IMR-90 (cell line): ENCODE results near the gene TUFM. TPM values are rescaled to one million over a fixed set of nuclear protein-coding genes. Genes with fewer than 3 reads are reported as not detected.

ENCODE experiments used
- ATAC-seq: fragments of 200-7000 bp; cut with Tn5 transposase; 2 replicates; pipeline ENCODE4 v1.9.1; 2020; ENCODE audit warnings: low read depth, mild to moderate bottlenecking, moderate library complexity
- BruUV-seq: library from RNA; stranded (reverse); fragments of 400-500 nt; replicated peaks from 2 replicates; lab custom pipeline; 2021; lab: Mats Ljungman, UMichigan
- CTCF ChIA-PET: fragments of 300-600 bp; formaldehyde crosslinking; extraction: SDS; loops from one replicate; lab custom pipeline; 2021; ENCODE audit warnings: antibody characterized with exemption; lab: Yijun Ruan, JAX
- POLR2A ChIA-PET: fragments of 300-600 bp; sonication (Branson Sonifier 250); formaldehyde crosslinking; loops from one replicate; lab custom pipeline; 2022; ENCODE audit warnings: antibody characterized with exemption; ENCODE audit not compliant: unreplicated experiment; lab: Charles Lee
- DNase-seq: peaks from one replicate; pipeline ENCODE4 v3.0.0; 2013
- H2AFZ ChIP-seq: replicated peaks from 2 replicates; pipeline ENCODE3; 2013; ENCODE audit warnings: low read length, mild to moderate bottlenecking; ENCODE audit not compliant: poor library complexity
- H2AK5ac ChIP-seq: 2 replicates; pipeline ENCODE4 v1.6.1; 2013; ENCODE audit warnings: low read depth, low read length, inconsistent platforms
- H2AK9ac ChIP-seq: replicated peaks from 2 replicates; pipeline ENCODE3; 2013; ENCODE audit warnings: mild to moderate bottlenecking, low read depth, low read length, moderate library complexity; ENCODE audit not compliant: poor library complexity
- H2BK120ac ChIP-seq: 2 replicates; pipeline ENCODE4 v1.6.1; 2013; ENCODE audit warnings: low read depth, low read length, inconsistent platforms
- H2BK15ac ChIP-seq: 3 replicates; pipeline ENCODE4 v1.6.1; 2013; ENCODE audit warnings: low read depth, low read length, inconsistent platforms
- H2BK20ac ChIP-seq: 2 replicates; pipeline ENCODE4 v1.6.1; 2013; ENCODE audit warnings: low read depth, mild to moderate bottlenecking, inconsistent platforms, low read length, moderate library complexity
- H2BK5ac ChIP-seq: 2 replicates; pipeline ENCODE4 v1.6.1; 2013; ENCODE audit warnings: mild to moderate bottlenecking, low read depth, low read length, inconsistent platforms; ENCODE audit not compliant: poor library complexity, severe bottlenecking
- H3K14ac ChIP-seq: replicated peaks from 2 replicates; pipeline ENCODE4 v1.6.1; 2013; ENCODE audit warnings: low read depth, low read length, inconsistent platforms
- H3K18ac ChIP-seq: 2 replicates; pipeline ENCODE4 v1.6.1; 2013; ENCODE audit warnings: low read depth, low read length, control low read depth
- H3K23ac ChIP-seq: 2 replicates; pipeline ENCODE4 v1.6.1; 2013; ENCODE audit warnings: low read depth, low read length, inconsistent platforms
- H3K27ac ChIP-seq: 2 replicates; pipeline ENCODE4 v1.5.1; 2013; ENCODE audit warnings: mild to moderate bottlenecking, control low read depth, low read length; ENCODE audit not compliant: insufficient read depth
- H3K27me3 ChIP-seq: 2 replicates; pipeline ENCODE4 v1.6.1; 2013; ENCODE audit warnings: low read length; ENCODE audit not compliant: control insufficient read depth, insufficient read depth
- H3K36me3 ChIP-seq: 2 replicates; pipeline ENCODE4 v1.6.1; 2013; ENCODE audit warnings: low read length, mixed read lengths; ENCODE audit not compliant: control insufficient read depth, insufficient read depth
- H3K4ac ChIP-seq: 2 replicates; pipeline ENCODE4 v1.6.1; 2013; ENCODE audit warnings: low read depth, low read length, inconsistent platforms
- H3K4me1 ChIP-seq: 2 replicates; pipeline ENCODE4 v1.6.1; 2013; ENCODE audit warnings: low read length, mixed read lengths; ENCODE audit not compliant: control insufficient read depth, insufficient read depth
- H3K4me2 ChIP-seq: 2 replicates; pipeline ENCODE4 v1.6.1; 2013; ENCODE audit warnings: low read depth, mild to moderate bottlenecking, control low read depth, low read length, moderate library complexity
- H3K4me3 ChIP-seq: 2 replicates; pipeline ENCODE4 v1.5.1; 2013; ENCODE audit warnings: low read depth, mild to moderate bottlenecking, control low read depth, low read length, moderate library complexity; ENCODE audit not compliant: insufficient read depth
- H3K56ac ChIP-seq: 2 replicates; pipeline ENCODE4 v1.6.1; 2013; ENCODE audit warnings: low read length, inconsistent platforms; ENCODE audit not compliant: insufficient read depth; ENCODE audit errors: extremely low read depth
- H3K79me1 ChIP-seq, 2 experiments: 2 replicates each; pipeline ENCODE4 v1.6.1; 2013; ENCODE audit warnings: low read length in 2 of 2, inconsistent platforms in 1 of 2, low read depth in 1 of 2
- H3K9ac ChIP-seq: 2 replicates; pipeline ENCODE4 v1.6.1; 2013; ENCODE audit warnings: low read depth, low read length, control low read depth
- H3K9me1 ChIP-seq: 2 replicates; pipeline ENCODE4 v1.6.1; 2013; ENCODE audit warnings: low read length, inconsistent platforms; ENCODE audit not compliant: insufficient read depth
- H3K9me3 ChIP-seq: 2 replicates; pipeline ENCODE4 v1.6.1; 2013; ENCODE audit warnings: low read length; ENCODE audit not compliant: control insufficient read depth, insufficient read depth
- H4K20me1 ChIP-seq: 2 replicates; pipeline ENCODE4 v1.6.1; 2013; ENCODE audit warnings: low read length, inconsistent platforms; ENCODE audit not compliant: insufficient read depth
- H4K5ac ChIP-seq: 2 replicates; pipeline ENCODE4 v1.6.1; 2013; ENCODE audit warnings: mild to moderate bottlenecking, low read depth, low read length, control low read depth
- H4K8ac ChIP-seq, 2 experiments: 2 replicates each; pipeline ENCODE4 v1.6.1; 2013; ENCODE audit warnings: low read depth in 2 of 2, low read length in 2 of 2, control low read depth in 1 of 2, inconsistent platforms in 1 of 2
- H4K91ac ChIP-seq: 2 replicates; pipeline ENCODE4 v1.6.1; 2013; ENCODE audit warnings: low read depth, low read length, inconsistent platforms; ENCODE audit not compliant: insufficient read depth
- BHLHE40 ChIP-seq: fragments of 150-350 bp; IDR thresholded peaks from 2 replicates; pipeline ENCODE4 v1.6.1; 2016; ENCODE audit warnings: mild to moderate bottlenecking, low read depth, low read length
- MAZ ChIP-seq: IDR thresholded peaks from 2 replicates; pipeline ENCODE4 v1.6.1; 2012; ENCODE audit warnings: low read depth, mild to moderate bottlenecking, low read length, improper control_type of control experiment, moderate library complexity, borderline replicate concordance
- WGBS, 2 experiments: methylation state at CpG; one replicate each; pipeline versions ENCODE4 v1.1.5 to v1.1.7; 2013; ENCODE audit warnings: missing lambda C conversion rate in 2 of 2; ENCODE audit not compliant: insufficient read length in 1 of 2; ENCODE audit errors: extremely low coverage in 2 of 2; 5-methylcytosine and 5-hydroxymethylcytosine counted together
- dilution Hi-C: fragments of 300-500 bp; cut with HindIII; formaldehyde crosslinking; loops from one replicate; pipeline ENCODE4 v1.14.3; 2018; ENCODE audit warnings: low sequenced_read_pairs; ENCODE audit not compliant: unreplicated experiment
- in situ Hi-C: fragments of 300-500 bp; cut with MboI; formaldehyde crosslinking; loops from 3 replicates; pipeline ENCODE4 v1.14.3; 2019; ENCODE audit warnings: low sequenced_read_pairs, inconsistent platforms, mixed read lengths
- intact Hi-C: fragments of 100-400 bp; cut with micrococcal nuclease; formaldehyde crosslinking; loops from 2 replicates; pipeline ENCODE4 v1.10.0; 2022
- polyA plus RNA-seq, 3 experiments: library from polyadenylated mRNA; depleted of rRNA; stranded (reverse); fragments of >200 nt; gene quantifications; 2 replicates each; pipeline ENCODE4 v1.2.3, GENCODE V29; 2012; ENCODE audit warnings: low replicate concordance in 1 of 3
- total RNA-seq: library from RNA; depleted of rRNA; stranded (reverse); fragments of >200 nt; gene quantifications from 2 replicates; pipeline ENCODE4 v1.2.3, GENCODE V29; 2012

TUFM gene
- total and polyA plus RNA-seq, 2 of the 4 experiments (the other 2 are of a cell fraction), result 80.3 to 126 TPM

DNA sequence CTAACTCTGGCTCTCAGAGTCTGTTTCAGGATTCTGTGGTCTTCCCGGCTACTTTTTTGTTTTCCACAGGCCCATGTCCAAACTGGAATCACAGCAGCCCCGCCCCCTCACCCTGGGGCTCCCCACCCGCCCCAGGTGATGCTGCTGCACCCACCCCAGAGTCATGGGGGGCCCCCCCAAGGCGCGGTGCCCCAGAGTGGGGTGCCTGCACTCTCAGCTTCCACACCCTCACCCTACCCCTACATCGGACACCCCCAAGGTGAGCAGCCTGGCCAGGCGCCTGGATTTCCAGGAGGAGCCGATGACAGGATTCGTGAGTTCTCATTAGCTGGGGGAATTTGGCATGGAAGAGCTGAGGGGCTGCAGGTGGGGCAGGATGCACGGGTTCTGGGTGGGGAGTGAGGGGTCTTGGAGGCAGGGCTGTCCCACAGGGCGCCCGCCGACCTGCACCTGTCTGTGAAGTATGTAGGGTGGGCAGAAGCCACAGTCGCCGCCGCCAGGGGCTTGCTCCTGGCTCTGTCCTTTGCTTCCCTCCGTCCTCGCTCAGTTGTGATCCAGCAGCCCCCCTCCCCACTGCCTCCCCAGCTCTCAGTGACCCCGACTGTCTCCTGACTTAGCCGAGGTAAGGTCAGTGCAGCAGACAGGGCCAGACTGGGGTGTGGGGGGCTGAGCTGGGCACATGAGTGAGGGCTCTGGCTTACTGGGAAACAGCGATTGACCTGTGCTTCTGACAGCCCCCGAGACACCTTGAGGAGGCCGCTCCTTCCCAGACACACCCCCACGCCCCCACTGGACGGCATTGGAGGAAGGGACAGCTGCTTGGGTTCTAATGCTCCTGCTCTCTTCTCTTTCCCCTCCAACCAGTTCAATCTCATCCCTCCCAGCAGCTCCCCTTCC, 10.0 kb downstream of the TUFM start:
- no peaks in the 10 kb centered on the region for H3K4me1 ChIP-seq
- no peak overlapping the region for H3K4ac ChIP-seq
- H2AFZ ChIP-seq, result no peak overlapping the region
- intact Hi-C loops, result no loop called here
- ATAC-seq (no peak), DNase-seq (no peak)
- in situ Hi-C loops, result no loop called here
- no peak overlapping the region for H4K91ac ChIP-seq
- no peak overlapping the region for H2BK5ac ChIP-seq
- H3K27me3 ChIP-seq, result no peaks in the 10 kb centered on the region
- BruUV-seq, result no TSS peak
- no peaks in the 10 kb centered on the region for H3K9me1 ChIP-seq
- H3K9ac ChIP-seq, result no peak overlapping the region
- TF ChIP-seq MAZ (no peak), BHLHE40 (no peak)
- WGBS, 2 experiments, result 85% methylated on average over 4 of the region's 25 CpGs; no CpG with 5 or more reads in 1 of the 2 experiments
- no peak overlapping the region for H3K4me2 ChIP-seq
- dilution Hi-C loops, result no loop called here
- peaks cover 18 to 30% of the 10 kb centered on the region in 2 experiments for H3K79me1 ChIP-seq
- POLR2A ChIA-PET, result interaction anchor here (0.6 kb wide), 1 partner anchor 12 kb away, joined by 3 read pairs; no protein-coding TSS in a partner anchor
- no peak overlapping the region for H2BK120ac ChIP-seq
- H4K5ac ChIP-seq, result no peak overlapping the region
- no peak overlapping the region for H2BK15ac ChIP-seq
- H2AK5ac ChIP-seq, result no peak overlapping the region
- no peak overlapping the region for H3K4me3 ChIP-seq
- H3K14ac ChIP-seq, result no peak overlapping the region
- CTCF ChIA-PET, result no interaction called here
- H3K36me3 ChIP-seq, result peaks cover 72% of the 10 kb centered on the region
- peak overlapping the region; percentile 50 for H2AK9ac ChIP-seq
- H2BK20ac ChIP-seq, result no peak overlapping the region
- H4K8ac ChIP-seq, result no peak overlapping the region
- H4K20me1 ChIP-seq, result peaks cover 38% of the 10 kb centered on the region; the same call in 1 of the 2 replicates
- H3K18ac ChIP-seq, result no peak overlapping the region
- no peaks in the 10 kb centered on the region for H3K9me3 ChIP-seq
- H3K23ac ChIP-seq, result no peak overlapping the region
- no peak overlapping the region for H3K56ac ChIP-seq
- H3K27ac ChIP-seq, result no peak overlapping the region
